Tracheal epithelial cell (primary cell): Measurements from ENCODE around the gene THAP4. TPM values are rescaled to one million over a fixed set of nuclear protein-coding genes. Genes with fewer than 3 reads are reported as not detected.

Experiments used
- total RNA-seq: library from RNA; depleted of rRNA; stranded (reverse); fragments of >200 nt; gene quantifications from 2 replicates; pipeline ENCODE4 v1.2.1, GENCODE V29; 2014

The THAP4 gene, protein sequence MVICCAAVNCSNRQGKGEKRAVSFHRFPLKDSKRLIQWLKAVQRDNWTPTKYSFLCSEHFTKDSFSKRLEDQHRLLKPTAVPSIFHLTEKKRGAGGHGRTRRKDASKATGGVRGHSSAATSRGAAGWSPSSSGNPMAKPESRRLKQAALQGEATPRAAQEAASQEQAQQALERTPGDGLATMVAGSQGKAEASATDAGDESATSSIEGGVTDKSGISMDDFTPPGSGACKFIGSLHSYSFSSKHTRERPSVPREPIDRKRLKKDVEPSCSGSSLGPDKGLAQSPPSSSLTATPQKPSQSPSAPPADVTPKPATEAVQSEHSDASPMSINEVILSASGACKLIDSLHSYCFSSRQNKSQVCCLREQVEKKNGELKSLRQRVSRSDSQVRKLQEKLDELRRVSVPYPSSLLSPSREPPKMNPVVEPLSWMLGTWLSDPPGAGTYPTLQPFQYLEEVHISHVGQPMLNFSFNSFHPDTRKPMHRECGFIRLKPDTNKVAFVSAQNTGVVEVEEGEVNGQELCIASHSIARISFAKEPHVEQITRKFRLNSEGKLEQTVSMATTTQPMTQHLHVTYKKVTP
- 52.9 and 64.8 TPM in 2 replicates for total RNA-seq

DNA sequence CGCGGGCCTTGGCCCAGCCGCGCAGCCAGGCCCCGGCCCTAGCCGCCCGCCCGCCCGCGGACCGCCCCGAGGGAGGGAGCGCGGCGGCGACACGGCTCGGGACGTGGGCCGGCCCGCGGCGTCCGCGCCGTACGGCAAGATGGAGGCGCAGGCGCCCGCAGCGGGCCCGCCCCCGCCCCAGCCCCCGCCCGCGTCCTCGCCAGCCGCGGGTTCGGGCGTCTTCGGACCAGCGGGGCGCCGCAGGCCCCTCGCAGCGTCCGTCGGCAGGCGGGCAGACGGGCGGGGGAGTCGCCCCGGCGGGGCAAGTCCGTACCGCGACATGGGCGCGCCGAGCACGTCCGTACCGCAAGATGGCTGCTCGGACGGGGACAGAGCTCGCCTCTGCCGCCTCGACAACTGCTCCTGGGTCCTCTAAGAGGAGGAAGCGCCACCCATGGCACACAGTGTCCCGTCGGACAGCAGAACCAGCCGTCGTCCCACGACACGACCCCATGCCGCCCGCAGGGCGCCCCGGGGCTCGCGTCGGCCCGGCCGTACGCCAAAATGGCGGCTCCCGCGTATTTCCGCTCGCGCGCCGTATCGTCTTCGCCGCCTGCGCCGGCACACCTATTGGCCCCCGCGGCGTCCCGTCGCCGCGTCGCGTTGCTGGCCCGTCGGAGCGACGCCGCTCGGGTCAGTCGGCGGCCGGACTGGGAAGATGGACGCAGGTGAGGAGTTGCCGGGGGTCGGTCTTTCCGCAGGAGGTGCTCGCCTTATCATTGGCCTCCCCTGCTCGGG lies at the start of gene THAP4, which contains the start of gene ATG4B:
TSS of gene THAP4 (minus strand) at position 141 of the 777 bp plus-strand sequence. CDS start 141 bp downstream, outside the sequence.
TSS of gene ATG4B (plus strand) at position 676 of the 777 bp plus-strand sequence. CDS start at position 698, 22 bp downstream.

DNA sequence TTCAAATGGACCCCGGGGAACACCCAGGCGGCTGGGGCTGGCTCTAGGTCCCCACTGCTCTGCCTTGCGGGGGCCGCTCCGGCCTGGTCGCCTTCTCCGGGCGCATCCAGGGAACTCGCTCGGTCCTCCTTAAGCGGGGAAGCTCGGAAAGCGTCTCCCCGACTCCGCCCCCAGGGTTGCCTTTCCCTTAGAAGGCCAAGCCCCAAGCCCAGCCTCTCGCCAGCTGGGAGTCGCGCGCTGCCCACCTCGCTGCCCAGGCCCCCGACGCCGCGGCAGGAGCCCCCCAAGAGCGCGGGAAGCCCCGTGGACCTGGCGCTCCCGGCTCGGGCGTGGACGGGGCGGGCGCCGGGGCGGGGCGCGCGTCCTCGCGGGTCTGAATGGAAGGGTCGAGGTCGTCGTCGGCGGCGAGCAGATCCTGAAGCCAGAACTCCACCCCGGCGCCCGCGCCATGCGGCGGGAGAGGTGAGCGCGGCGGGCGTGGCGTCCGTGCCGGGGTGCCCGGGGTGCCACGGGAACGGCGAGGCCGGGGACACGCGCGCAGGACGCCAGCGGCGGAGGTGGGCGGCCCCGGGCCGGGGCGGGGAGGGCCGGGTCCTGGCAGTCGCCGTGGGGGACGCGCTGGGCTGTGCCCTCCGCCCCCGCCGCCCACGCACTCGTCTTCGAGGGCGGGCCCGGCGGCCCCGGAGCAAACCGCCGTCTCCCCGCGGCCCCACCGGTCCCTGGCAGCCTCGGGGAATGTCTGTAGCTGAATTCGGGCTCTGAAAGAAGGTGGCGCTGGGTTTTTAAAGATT lies 78.2 kb downstream of the THAP4 start, which contains the start of gene BOK:
TSS of gene BOK (plus strand) at position 214 of the 791 bp plus-strand sequence. CDS start 739 bp downstream, outside the sequence.

Other genes with a start within 250 kb of the THAP4 start
- gene STK25, start 128.6 kb downstream of the THAP4 start, total RNA-seq = 218 and 360 TPM in 2 replicates
- 27.5 and 48.2 TPM in 2 replicates for gene BOK, start 78.4 kb downstream of the THAP4 start, total RNA-seq
- gene ATG4B, start 535 bp upstream of the THAP4 start, total RNA-seq = 48.6 and 57.6 TPM in 2 replicates
- 21.5 and 25.8 TPM in 2 replicates for gene DTYMK, start 49.7 kb upstream of the THAP4 start, total RNA-seq
- gene ING5, start 64.9 kb upstream of the THAP4 start, total RNA-seq = 16.4 TPM in 2 replicates
- 14.5 and 19.8 TPM in 2 replicates for gene D2HGDH, start 97.5 kb upstream of the THAP4 start, total RNA-seq
- gene GAL3ST2, start 139.7 kb upstream of the THAP4 start, total RNA-seq = not detected in 2 replicates
- not detected in 2 replicates for gene NEU4, start 172.0 kb upstream of the THAP4 start, total RNA-seq
- gene PDCD1, start 221.7 kb upstream of the THAP4 start, total RNA-seq = 0.24 TPM in 1 of 2 replicates, not detected in the other
- not detected in 2 replicates for gene RTP5, start 232.6 kb upstream of the THAP4 start, total RNA-seq